ENCODE results near the gene STRADB.
"Not testable (repeated sequence)": the region's sequence is repeated elsewhere in the genome, so short reads cannot be mapped to it uniquely, and the experiment has no call there.

The STRADB gene, protein sequence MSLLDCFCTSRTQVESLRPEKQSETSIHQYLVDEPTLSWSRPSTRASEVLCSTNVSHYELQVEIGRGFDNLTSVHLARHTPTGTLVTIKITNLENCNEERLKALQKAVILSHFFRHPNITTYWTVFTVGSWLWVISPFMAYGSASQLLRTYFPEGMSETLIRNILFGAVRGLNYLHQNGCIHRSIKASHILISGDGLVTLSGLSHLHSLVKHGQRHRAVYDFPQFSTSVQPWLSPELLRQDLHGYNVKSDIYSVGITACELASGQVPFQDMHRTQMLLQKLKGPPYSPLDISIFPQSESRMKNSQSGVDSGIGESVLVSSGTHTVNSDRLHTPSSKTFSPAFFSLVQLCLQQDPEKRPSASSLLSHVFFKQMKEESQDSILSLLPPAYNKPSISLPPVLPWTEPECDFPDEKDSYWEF

DNA sequence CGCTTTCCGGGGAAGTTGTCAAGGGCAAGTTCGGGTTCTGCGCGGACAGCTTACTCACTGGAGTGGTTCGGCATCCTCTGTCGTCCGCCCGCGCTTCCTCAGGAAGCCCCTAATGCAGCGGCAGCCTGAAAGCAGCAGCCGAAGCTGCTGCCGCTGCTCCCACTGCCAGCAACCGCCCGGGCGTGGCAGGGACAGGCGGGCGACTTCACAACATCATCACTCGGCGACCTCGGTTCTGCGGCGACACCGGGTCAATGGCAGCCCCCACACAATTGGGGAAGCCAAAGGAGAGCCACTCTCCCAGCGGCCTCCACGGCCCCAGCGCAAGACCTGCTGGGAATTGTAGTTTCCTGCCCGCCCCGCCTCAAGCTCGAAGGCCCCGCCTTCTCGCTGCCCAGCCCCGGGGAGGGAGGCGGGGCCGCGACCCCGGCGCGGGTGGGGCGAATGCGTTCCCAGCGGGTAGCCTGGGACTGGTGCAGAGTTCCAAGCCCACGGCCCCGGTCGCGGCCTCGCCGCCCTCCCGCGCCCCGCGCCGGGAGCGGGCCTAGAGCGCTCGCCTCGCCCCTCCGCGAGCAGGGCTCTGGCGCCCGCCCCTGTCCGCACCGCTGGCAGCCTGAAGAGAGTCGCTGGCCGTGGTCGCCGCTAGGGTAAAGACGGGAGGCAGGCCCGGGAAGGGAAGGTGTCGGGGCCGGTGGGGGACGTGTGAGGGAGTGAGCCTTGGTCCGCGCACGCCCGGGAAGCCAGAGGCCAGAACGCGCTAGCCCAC lies at the start of gene STRADB, which contains the start of gene TRAK2:
Gene STRADB (plus strand): TSS at position 449 of the 766 bp plus-strand sequence. CDS start 3,101 bp downstream, outside the sequence.
Gene TRAK2 (minus strand): TSS at position 167 of the 766 bp plus-strand sequence. CDS start 30,951 bp downstream, outside the sequence.
- peak; percentile 90 for DNase-seq

- DNase-seq: no peak
These were observed 49.7 kb upstream of the STRADB start for GRCh38 chr2:201401815-201402214.

GRCh38 chr2:201402651-201403562 lies 48.6 kb upstream of the STRADB start:
- DNase-seq: no peak

- DNase-seq: no peak
These were observed 47.7 kb upstream of the STRADB start for GRCh38 chr2:201403880-201404279.

- DNase-seq: no peak
These were observed 46.8 kb upstream of the STRADB start for GRCh38 chr2:201404699-201405280.

GRCh38 chr2:201406077-201406662 lies 45.4 kb upstream of the STRADB start:
- DNase-seq: no peak

DNA sequence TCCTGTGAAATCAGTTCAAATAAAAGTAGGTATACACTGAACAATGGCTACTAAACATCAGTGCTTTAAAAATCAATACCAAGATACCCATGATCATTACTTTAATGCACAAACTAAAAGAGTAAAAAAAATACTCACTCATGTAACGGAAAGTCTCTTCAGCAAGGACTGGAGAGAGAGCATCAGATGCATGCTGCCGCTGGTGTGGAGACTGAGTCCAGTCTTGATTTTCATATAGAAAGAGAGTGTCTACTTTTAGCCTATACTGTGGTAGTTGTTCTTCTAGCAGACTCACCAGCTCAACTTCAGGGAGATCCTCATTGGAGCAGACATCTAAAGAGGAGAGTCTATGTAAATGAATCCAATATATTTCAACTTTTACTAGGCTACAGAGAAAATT lies 44.3 kb upstream of the STRADB start:
- no peak for DNase-seq

DNA sequence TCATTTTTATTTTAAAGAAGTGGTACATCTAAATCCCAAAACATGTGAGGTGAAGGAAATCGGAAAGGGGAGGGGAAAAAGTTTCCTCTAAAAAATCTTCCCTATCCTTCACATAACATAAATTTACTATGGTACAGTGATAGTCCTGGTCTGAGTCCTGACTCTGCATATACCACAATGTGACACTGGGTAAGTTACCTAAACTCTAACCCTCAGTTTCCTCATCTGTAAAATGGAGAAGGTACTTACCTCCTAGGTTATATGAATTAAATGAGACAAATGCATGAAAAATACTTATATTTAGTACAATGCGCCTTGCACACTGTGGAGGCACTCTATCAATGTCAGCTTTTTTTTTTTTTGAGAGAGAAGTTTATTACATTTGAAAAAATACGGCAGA lies 42.6 kb upstream of the STRADB start:
- no peak for DNase-seq

DNA sequence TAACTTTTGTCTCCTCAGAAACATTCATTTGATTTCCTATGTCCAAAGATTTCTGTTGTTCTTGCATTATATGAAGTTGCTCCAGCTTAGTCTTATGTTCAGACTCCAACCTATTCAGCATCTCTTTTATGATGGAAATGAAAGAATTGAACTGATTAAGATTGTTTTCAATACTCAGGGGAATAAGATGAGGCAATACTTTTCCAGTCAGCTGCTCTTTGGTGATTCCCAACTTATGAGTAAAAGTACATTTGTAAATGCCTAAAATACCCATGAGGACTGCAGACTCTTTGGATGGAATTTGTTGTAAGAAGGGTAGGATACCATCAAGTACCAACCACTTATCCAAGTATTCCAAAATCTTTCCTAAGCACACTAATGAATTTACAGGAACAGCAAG lies 40.1 kb upstream of the STRADB start:
- no peak for DNase-seq

DNA sequence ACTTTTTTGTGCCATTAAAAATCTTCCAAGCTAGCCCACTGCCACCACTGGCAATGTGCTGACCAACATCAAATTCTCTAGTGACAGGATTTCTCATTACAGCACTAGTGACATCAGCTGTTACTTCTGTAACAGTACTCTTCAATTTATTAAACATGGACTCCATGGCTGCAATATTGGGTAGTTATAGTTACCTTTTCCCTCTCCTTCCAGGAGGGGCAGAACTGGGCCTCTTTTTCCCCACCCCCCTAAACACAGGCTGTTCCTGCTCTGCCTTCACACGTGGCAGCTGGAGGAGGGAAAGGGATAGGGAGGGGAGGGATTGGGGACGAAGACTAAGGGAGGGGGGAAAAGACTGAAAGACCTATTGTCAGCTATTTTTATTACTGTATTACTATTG lies 38.4 kb upstream of the STRADB start:
- no peak for DNase-seq

GRCh38 chr2:201413552-201413951 lies 38.0 kb upstream of the STRADB start:
- DNase-seq: no peak

GRCh38 chr2:201414099-201415023 lies 37.2 kb upstream of the STRADB start:
- no peak for DNase-seq

GRCh38 chr2:201415149-201415548 lies 36.4 kb upstream of the STRADB start:
- DNase-seq: no peak

- DNase-seq: no peak
These were observed 32.4 kb upstream of the STRADB start for GRCh38 chr2:201419057-201419635.

GRCh38 chr2:201419986-201420385 lies 31.6 kb upstream of the STRADB start:
- DNase-seq: no peak

- no peak for DNase-seq
These were observed 31.0 kb upstream of the STRADB start for GRCh38 chr2:201420442-201421113.

- DNase-seq: no peak
These were observed 25.6 kb upstream of the STRADB start for GRCh38 chr2:201425952-201426351.

DNA sequence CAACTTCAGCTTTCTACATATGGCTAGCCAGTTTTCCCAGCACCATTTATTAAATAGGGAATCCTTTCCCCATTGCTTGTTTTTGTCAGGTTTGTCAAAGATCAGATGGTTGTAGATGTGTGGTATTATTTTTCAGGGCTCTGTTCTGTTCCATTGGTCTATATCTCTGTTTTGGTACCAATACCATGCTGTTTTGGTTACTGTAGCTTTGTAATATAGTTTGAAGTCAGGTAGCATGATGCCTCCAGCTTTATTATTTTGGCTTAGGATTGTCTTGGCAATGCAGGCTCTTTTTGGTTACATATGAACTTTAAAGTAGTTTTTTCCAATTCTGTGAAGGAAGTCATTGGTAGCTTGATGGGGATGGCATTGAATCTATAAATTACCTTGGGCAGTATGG lies 23.2 kb upstream of the STRADB start:
- DNase-seq: not testable (repeated sequence)

DNA sequence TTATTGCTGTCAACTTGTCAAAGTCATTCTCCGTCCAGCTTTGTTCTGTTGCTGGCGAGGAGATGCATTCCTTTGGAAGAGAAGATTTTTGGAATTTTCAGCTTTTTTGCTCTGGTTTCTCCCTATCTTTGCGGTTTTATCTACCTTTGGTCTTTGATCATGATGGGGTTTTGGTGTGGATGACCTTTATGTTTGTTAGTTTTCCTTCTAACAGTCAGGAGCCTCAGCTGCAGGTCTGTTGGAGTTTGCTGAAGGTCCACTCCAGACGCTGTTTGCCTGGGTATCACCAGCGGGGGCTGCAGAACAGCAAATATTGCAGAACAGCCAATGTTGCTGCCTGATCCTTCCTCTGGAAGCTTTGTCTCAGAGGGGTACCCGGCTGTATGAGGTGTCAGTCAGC lies 21.7 kb upstream of the STRADB start:
- not testable (repeated sequence) for DNase-seq

GRCh38 chr2:201430322-201430721 lies 21.2 kb upstream of the STRADB start:
- DNase-seq: not testable (repeated sequence)
